GM21367 (cell line): Measurements from ENCODE around the gene ELAVL4.

ENCODE experiments used
- ATAC-seq: cut with Tn5 transposase; IDR thresholded peaks from one replicate; pipeline ENCODE4 v1.9.1; 2021; ENCODE audit not compliant: unreplicated experiment

Gene ELAVL4

GRCh38 chr1:50108497-50109059 is at the start of gene ELAVL4:
ELAVL4 (plus strand) TSS chr1:50108920; CDS start chr1:50109190, 270 bp downstream.
- no peak for ATAC-seq

GRCh38 chr1:50060279-50060678 is 48.4 kb upstream of the ELAVL4 start:
- ATAC-seq: no peak

- no peak for ATAC-seq
These were observed 41.9 kb upstream of the ELAVL4 start for GRCh38 chr1:50066806-50067205.

- ATAC-seq: no peak
These were observed 33.8 kb upstream of the ELAVL4 start for GRCh38 chr1:50074931-50075330.

- no peak for ATAC-seq
These were observed 31.4 kb upstream of the ELAVL4 start for GRCh38 chr1:50077273-50077672.

- no peak for ATAC-seq
These were observed 27.7 kb upstream of the ELAVL4 start for GRCh38 chr1:50080904-50081586.

- no peak for ATAC-seq
These were observed 24.3 kb upstream of the ELAVL4 start for GRCh38 chr1:50084389-50084788.

GRCh38 chr1:50091068-50091467 is 17.7 kb upstream of the ELAVL4 start:
- ATAC-seq: no peak

GRCh38 chr1:50095716-50096115 is 13.0 kb upstream of the ELAVL4 start:
- no peak for ATAC-seq

- no peak for ATAC-seq
These were observed 11.6 kb upstream of the ELAVL4 start for GRCh38 chr1:50097021-50097679.

GRCh38 chr1:50097791-50098190 is 10.9 kb upstream of the ELAVL4 start:
- ATAC-seq: no peak

- no peak for ATAC-seq
These were observed 10.1 kb upstream of the ELAVL4 start for GRCh38 chr1:50098591-50099021.

- no peak for ATAC-seq
These were observed 9.1 kb upstream of the ELAVL4 start for GRCh38 chr1:50099654-50100053.

GRCh38 chr1:50103615-50104081 is 5.1 kb upstream of the ELAVL4 start:
- no peak for ATAC-seq

GRCh38 chr1:50105433-50105832 is 3.3 kb upstream of the ELAVL4 start:
- no peak for ATAC-seq

GRCh38 chr1:50106095-50106761 is 2.5 kb upstream of the ELAVL4 start:
- no peak for ATAC-seq

GRCh38 chr1:50109116-50109515 is 396 bp downstream of the ELAVL4 start:
- ATAC-seq: no peak

- no peak for ATAC-seq
These were observed 941 bp downstream of the ELAVL4 start for GRCh38 chr1:50109647-50110075.

- ATAC-seq: no peak
These were observed 1.4 kb downstream of the ELAVL4 start for GRCh38 chr1:50110151-50110550.

- ATAC-seq: no peak
These were observed 1.9 kb downstream of the ELAVL4 start for GRCh38 chr1:50110656-50111055.

- no peak for ATAC-seq
These were observed 2.8 kb downstream of the ELAVL4 start for GRCh38 chr1:50111503-50111902.

- ATAC-seq: no peak
These were observed 3.5 kb downstream of the ELAVL4 start for GRCh38 chr1:50112193-50112592.
